Uterus (tissue), 4 donors: Measurements from ENCODE around the gene TMEM178B. TPM values are rescaled to one million over a fixed set of nuclear protein-coding genes. Genes with fewer than 3 reads are reported as not detected.

Experiments used
- DNase-seq, 2 donors: peaks; one replicate each; pipeline ENCODE4 v3.0.0-alpha.2; 2019 to 2020
- H3K27ac ChIP-seq, 2 donors: fragments of 200-600 bp; sonication (generic); 1 replicate in 1 of 2; 2 replicates in 1 of 2; pipeline ENCODE4 v1.5.1; 2016 to 2018
- H3K27me3 ChIP-seq, 2 donors: fragments of 200-600 bp; sonication (generic); one replicate each; pipeline ENCODE4 v1.5.1; 2018 to 2019; ENCODE audit warnings: control low read depth in 1 of 2
- H3K36me3 ChIP-seq, 2 donors: fragments of 200-600 bp; sonication (generic); one replicate each; pipeline ENCODE4 v1.5.1; 2019; ENCODE audit warnings: control low read depth in 1 of 2
- H3K4me1 ChIP-seq, 2 donors: fragments of 200-600 bp; sonication (generic); one replicate each; pipeline ENCODE4 v1.5.1; 2018 to 2019; ENCODE audit warnings: control low read depth in 1 of 2
- H3K4me3 ChIP-seq, 2 donors: fragments of 200-600 bp; sonication (generic); 1 replicate in 1 of 2; 2 replicates in 1 of 2; pipeline ENCODE4 v1.5.1; 2018 to 2019; ENCODE audit warnings: mild to moderate bottlenecking in 1 of 2
- H3K9me3 ChIP-seq, 2 donors: fragments of 200-600 bp; sonication (generic); one replicate each; pipeline ENCODE4 v1.5.1; 2019; ENCODE audit warnings: control low read depth in 1 of 2
- CTCF ChIP-seq, 4 experiments: fragments of 200-600 bp in 2 of 4; fragments of 450-650 bp in 2 of 4; sonication (generic) in 2 of 4; IDR thresholded peaks; one replicate each; pipeline ENCODE4 v1.5.1; 2016 to 2019; ENCODE audit warnings: antibody characterized with exemption in 4 of 4, mild to moderate bottlenecking in 2 of 4, moderate library complexity in 1 of 4
- POLR2A ChIP-seq, 2 donors: fragments of 450-650 bp; IDR thresholded peaks; one replicate each; pipeline ENCODE4 v1.6.1; 2016; ENCODE audit warnings: antibody characterized with exemption in 2 of 2, mild to moderate bottlenecking in 1 of 2, moderate library complexity in 1 of 2
- intact Hi-C: fragments of 100-400 bp; cut with DNase I; formaldehyde crosslinking; loops from one replicate; pipeline ENCODE4 v1.15.1; 2023; ENCODE audit warnings: low total_unique reads
- total RNA-seq, 4 donors: library from RNA; depleted of rRNA in 3 of 4; stranded (reverse); fragments of >200 nt in 3 of 4; gene quantifications; one replicate each; pipeline versions ENCODE4 v1.1.0 to v1.2.4, GENCODE V29; 2014 to 2023
- donor health status: DM: yes; HTN: yes; CAD: no.

TMEM178B gene
- total RNA-seq, 4 donors from 2014 or later = 0.76 to 3.0 TPM; not detected in 2

GRCh38 chr7:141442781-141443180 lies 368.9 kb downstream of the TMEM178B start:
- no peak for DNase-seq

GRCh38 chr7:141444961-141445360 lies 371.1 kb downstream of the TMEM178B start:
- Histone ChIP-seq H3K36me3 (no peaks in the 10 kb centered on the region), H3K27ac (no peak overlapping the region), H3K9me3 (no peaks in the 10 kb centered on the region), H3K4me1 (no peaks in the 10 kb centered on the region), H3K4me3 (no peak overlapping the region), H3K27me3 (no peaks in the 10 kb centered on the region)
- no peak for DNase-seq
- intact Hi-C loops = no loop called here
- no peak for TF ChIP-seq POLR2A (IDR thresholded peaks at IDR 0.05)
- no peak for TF ChIP-seq CTCF (IDR thresholded peaks at IDR 0.05)

More at GRCh38 chr7:141442781-141443180, 368.9 kb downstream of the TMEM178B start:
- TF ChIP-seq CTCF (IDR thresholded peaks at IDR 0.05) = no peak
- no peak for TF ChIP-seq POLR2A (IDR thresholded peaks at IDR 0.05)
- no peaks in the 10 kb centered on the region for H3K4me1 ChIP-seq
- no peak overlapping the region for H3K4me3 ChIP-seq
- no peaks in the 10 kb centered on the region for H3K36me3 ChIP-seq
- intact Hi-C loops = no loop called here
- H3K27ac ChIP-seq = no peak overlapping the region
- no peaks in the 10 kb centered on the region for H3K9me3 ChIP-seq
- H3K27me3 ChIP-seq = no peaks in the 10 kb centered on the region

GRCh38 chr7:141451232-141451631 lies 377.4 kb downstream of the TMEM178B start:
- Histone ChIP-seq H3K27ac (no peak overlapping the region), H3K4me3 (no peak overlapping the region), H3K4me1 (no peaks in the 10 kb centered on the region), H3K27me3 (no peaks in the 10 kb centered on the region), H3K9me3 (no peaks in the 10 kb centered on the region), H3K36me3 (no peaks in the 10 kb centered on the region)
- TF ChIP-seq CTCF (IDR thresholded peaks at IDR 0.05) (no peak), POLR2A (IDR thresholded peaks at IDR 0.05) (no peak)
- intact Hi-C loops = no loop called here
- no peak for DNase-seq

- Histone ChIP-seq H3K4me3 (no peak overlapping the region), H3K27ac (no peak overlapping the region), H3K27me3 (no peaks in the 10 kb centered on the region), H3K9me3 (no peaks in the 10 kb centered on the region), H3K4me1 (no peaks in the 10 kb centered on the region), H3K36me3 (no peaks in the 10 kb centered on the region)
- TF ChIP-seq CTCF (IDR thresholded peaks at IDR 0.05) (no peak), POLR2A (IDR thresholded peaks at IDR 0.05) (no peak)
- DNase-seq = no peak
- intact Hi-C loops = no loop called here
Observed at GRCh38 chr7:141452911-141453310, 379.0 kb downstream of the TMEM178B start.

- Histone ChIP-seq H3K27me3 (no peaks in the 10 kb centered on the region), H3K4me3 (no peak overlapping the region), H3K9me3 (no peaks in the 10 kb centered on the region), H3K4me1 (no peaks in the 10 kb centered on the region), H3K27ac (no peak overlapping the region), H3K36me3 (no peaks in the 10 kb centered on the region)
- DNase-seq = no peak
- intact Hi-C loops = no loop called here
- no peak for TF ChIP-seq POLR2A (IDR thresholded peaks at IDR 0.05)
- no peak for TF ChIP-seq CTCF (IDR thresholded peaks at IDR 0.05)
Observed at GRCh38 chr7:141454338-141454737, 380.5 kb downstream of the TMEM178B start.
